Measurements from ENCODE around the gene CNOT3. TPM values are rescaled to one million over a fixed set of nuclear protein-coding genes. Genes with fewer than 3 reads are reported as not detected.

The CNOT3 gene
- total RNA-seq, 1 donor from 2014 or later, result 39.4 TPM

DNA sequence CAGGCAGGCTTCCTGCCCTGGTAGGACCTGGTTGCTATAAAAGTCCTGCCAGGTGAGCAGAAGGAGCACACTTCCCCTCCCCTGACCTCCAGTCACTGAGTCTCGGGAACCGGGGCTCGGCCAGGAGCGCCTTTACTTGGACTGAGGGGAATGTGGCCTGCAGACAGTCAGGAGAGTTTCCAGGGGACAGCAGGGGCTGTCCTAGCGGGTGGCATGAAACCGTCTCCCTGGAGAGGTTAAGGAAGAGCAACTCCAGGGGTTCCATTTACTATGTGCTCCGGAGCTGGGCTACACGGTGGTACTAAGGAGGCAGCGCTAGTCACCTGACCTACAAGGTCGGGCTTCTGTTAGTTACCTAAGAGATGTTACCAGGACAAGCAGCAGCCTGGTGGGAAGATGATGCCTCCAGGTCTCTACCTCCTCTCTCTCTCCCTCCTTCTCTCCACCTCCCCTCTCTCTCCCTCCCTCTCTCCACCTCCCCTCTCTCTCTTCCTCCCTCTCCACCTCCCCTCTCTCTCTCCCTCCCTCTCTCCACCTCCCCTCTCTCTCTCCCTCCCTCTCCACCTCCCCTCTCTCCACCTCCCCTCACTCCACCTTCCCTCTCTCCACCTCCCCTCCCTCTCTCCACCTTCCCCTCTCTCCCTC is 4.1 kb upstream of the CNOT3 start:
- Histone ChIP-seq H3K27me3 (no peaks in the 10 kb centered on the region), H3K36me3 (peaks cover 29% of the 10 kb centered on the region), H3K4me3 (no peak overlapping the region), H3K27ac (no peak overlapping the region), H3K4me1 (peaks cover 8% of the 10 kb centered on the region), H3K9me3 (no peaks in the 10 kb centered on the region)
- TF ChIP-seq, protein P1, sequence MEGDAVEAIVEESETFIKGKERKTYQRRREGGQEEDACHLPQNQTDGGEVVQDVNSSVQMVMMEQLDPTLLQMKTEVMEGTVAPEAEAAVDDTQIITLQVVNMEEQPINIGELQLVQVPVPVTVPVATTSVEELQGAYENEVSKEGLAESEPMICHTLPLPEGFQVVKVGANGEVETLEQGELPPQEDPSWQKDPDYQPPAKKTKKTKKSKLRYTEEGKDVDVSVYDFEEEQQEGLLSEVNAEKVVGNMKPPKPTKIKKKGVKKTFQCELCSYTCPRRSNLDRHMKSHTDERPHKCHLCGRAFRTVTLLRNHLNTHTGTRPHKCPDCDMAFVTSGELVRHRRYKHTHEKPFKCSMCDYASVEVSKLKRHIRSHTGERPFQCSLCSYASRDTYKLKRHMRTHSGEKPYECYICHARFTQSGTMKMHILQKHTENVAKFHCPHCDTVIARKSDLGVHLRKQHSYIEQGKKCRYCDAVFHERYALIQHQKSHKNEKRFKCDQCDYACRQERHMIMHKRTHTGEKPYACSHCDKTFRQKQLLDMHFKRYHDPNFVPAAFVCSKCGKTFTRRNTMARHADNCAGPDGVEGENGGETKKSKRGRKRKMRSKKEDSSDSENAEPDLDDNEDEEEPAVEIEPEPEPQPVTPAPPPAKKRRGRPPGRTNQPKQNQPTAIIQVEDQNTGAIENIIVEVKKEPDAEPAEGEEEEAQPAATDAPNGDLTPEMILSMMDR (IDR thresholded peaks at IDR 0.05), result no peak
- no peak for ATAC-seq
- DNase-seq, result no peak
- intact Hi-C loops (cut with DNase I), result no loop called here

DNA sequence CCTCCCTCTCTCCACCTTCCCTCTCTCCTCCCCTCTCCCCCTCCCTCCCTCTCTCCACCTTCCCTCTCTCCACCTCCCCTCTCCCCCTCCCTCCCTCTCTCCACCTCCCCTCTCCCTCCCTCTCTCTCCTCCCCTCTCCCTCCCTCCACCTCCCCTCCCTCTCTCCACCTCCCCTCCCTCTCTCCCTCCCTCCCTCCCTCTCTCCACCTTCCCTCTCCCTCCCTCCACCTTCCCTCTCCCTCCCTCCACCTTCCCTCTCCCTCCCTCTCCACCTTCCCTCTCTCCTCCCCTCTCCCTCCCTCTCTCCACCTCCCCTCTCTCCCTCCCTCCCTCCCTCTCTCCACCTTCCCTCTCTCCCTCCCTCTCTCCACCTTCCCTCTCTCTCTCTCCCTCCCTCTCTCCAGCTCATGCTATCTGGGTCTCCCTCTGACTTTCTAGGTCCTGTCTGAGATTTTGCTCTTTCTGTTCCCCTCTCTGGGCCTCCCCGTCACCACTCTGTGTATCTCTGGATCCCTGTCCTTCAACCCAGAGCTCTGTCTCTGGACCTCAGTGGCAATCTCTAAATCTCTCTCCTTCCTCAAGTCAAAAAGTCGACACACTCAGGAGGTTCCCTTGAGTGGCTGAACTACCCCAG is 3.5 kb upstream of the CNOT3 start:
- no peak for ATAC-seq
- H3K4me1 ChIP-seq, result peaks cover 14% of the 10 kb centered on the region
- TF ChIP-seq, protein P1 (IDR thresholded peaks at IDR 0.05), result no peak
- no peak overlapping the region for H3K27ac ChIP-seq
- intact Hi-C loops (cut with DNase I), result no loop called here
- no peaks in the 10 kb centered on the region for H3K9me3 ChIP-seq
- peaks cover 23% of the 10 kb centered on the region for H3K36me3 ChIP-seq
- no peak for DNase-seq
- H3K4me3 ChIP-seq, result no peak overlapping the region
- no peaks in the 10 kb centered on the region for H3K27me3 ChIP-seq

DNA sequence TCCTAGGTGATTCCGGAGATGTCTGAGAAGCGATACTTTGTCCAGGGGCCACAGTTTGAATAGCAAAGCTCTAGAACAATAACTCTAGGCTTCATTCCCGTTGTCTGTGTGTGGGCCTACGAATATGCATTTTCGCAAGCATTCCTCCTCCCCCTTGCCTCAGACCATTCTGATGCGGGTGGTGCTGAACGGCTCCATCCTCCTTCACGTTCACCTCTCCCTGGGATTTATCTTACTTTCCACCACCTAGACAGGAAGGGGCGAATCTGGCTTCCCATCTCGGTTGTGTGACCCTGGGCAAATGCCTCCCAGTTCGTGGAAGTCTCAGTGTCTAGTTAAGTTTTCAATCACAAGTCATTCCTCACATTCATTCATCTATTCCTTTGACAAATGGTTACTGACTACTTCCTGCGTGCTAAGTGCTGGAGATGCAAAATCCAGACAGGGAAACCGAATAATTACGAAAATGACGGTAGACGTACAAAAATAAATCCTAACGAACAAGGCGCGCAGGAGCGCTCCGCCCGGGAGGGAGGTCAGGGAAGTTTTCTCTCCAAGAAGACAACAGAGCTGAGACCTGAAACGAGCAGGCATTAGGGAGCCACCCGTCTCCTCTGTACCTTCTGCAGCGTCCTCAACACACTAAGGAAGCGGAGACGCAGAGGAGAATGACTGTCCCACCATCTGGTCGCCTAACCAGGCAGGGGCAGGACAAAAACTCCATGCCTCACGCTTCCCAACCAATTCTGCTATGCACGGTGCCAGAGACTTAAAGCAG is 1.3 kb upstream of the CNOT3 start:
- Histone ChIP-seq H3K9me3 (no peaks in the 10 kb centered on the region), H3K27ac (peak overlapping the region; percentile 55), H3K4me3 (peak overlapping the region; percentile 59), H3K4me1 (peaks cover 33% of the 10 kb centered on the region), H3K27me3 (no peaks in the 10 kb centered on the region), H3K36me3 (peaks cover 12% of the 10 kb centered on the region)
- ATAC-seq (no peak), DNase-seq (no peak)
- TF ChIP-seq, protein P1 (IDR thresholded peaks at IDR 0.05), result no peak
- intact Hi-C loops (cut with DNase I), result no loop called here

DNA sequence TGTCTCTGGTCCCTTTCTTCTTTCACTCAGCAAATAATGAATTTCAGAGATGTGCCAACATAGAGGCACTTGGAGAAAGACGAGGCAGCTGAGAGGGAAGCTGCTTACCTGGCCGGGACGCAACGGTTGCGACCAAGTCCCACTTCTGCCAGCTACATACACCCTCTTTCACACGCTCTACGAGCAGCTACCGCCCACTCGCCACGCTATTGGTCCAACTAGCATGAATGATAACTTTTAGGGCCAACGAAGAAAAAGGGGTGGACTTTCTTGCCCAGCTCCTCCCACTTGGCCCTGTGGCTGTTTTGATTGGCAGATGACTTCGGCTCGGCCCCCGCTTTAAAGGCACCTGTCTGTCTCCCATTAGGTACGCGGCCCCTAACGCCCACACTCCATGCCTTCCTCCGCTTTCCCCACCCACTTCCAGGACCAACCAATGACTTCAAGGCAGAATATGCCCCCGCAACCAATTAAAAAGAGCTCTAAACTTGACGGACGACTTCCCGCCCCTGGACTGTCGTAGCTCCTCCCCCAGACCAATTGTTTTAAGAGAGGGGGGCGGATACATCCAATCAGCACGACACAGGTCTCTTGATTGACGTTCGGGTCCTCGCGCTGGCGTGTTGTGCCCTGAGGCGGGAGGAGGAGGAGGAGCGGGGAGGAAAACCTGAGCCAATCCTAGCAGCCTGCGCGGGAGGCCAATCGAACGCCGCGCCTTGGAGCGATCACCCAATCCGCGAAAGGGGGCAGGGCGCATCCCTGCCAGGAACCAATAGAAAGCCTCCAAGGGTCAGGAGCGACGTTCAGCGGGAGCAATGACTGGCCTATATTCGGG is 481 bp upstream of the CNOT3 start:
- peaks cover 37% of the 10 kb centered on the region for H3K4me1 ChIP-seq
- intact Hi-C loops (cut with DNase I), result no loop called here
- no peaks in the 10 kb centered on the region for H3K9me3 ChIP-seq
- H3K36me3 ChIP-seq, result peaks cover 8% of the 10 kb centered on the region
- peak overlapping the region; percentile 96 for H3K4me3 ChIP-seq
- ATAC-seq (peak; percentile 93), DNase-seq (peak; percentile 100)
- TF ChIP-seq, protein P1 (IDR thresholded peaks at IDR 0.05), result no peak
- H3K27ac ChIP-seq, result peak overlapping the region; percentile 98
- H3K27me3 ChIP-seq, result no peaks in the 10 kb centered on the region

DNA sequence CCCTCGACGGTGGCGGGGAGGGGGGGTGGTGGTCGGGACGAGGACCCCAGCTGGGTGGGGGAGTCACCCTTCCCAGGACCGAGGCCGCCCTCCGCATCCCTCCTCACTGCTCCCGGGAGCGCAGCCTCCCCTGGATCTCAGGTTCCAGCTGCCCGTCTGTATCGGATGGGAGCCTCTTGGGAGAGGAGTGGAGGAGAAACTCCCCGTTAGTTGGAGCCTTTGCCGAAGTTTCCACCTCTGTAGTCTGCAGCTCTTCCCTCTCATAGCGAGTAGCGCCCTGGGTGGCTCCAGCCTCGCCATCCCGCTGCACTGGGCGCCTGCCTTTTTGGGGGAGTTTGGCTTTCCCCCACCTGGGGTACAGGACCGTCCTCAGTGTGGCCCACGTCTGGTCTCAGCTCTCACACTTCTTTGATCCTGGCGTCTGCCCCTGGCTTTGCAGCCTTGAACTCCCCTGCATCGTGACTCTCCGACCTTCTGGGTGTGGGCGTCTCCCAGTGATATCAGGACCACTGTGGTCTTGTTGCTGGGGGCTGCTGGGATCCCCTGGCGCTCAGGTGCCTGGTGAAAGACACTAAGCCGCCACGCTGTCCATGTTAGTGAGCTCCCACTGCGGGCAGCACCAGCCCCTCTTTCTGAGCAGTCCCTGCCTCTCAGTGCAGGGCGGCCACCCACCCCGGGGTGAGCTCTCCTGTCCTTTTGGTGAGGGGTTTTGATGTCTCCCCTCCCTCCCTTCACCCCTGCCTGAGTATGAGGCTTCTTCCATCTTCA is 1.1 kb downstream of the CNOT3 start:
- intact Hi-C loops (cut with DNase I), result no loop called here
- Histone ChIP-seq H3K9me3 (no peaks in the 10 kb centered on the region), H3K36me3 (peaks cover 21% of the 10 kb centered on the region), H3K27me3 (no peaks in the 10 kb centered on the region), H3K4me3 (peak overlapping the region; percentile 96), H3K27ac (peak overlapping the region; percentile 98), H3K4me1 (peaks cover 37% of the 10 kb centered on the region)
- DNase-seq (no peak), ATAC-seq (no peak)
- TF ChIP-seq, protein P1 (IDR thresholded peaks at IDR 0.05), result no peak

Data from upper lobe of right lung (tissue), 1 donor.